HG02970 (cell line): ENCODE data around the gene ADAMTS2.

Experiments used
- ATAC-seq: cut with Tn5 transposase; IDR thresholded peaks from one replicate; pipeline ENCODE4 v1.9.1; 2021; ENCODE audit warnings: mild to moderate bottlenecking, moderate library complexity, moderate number of reproducible peaks; ENCODE audit not compliant: unreplicated experiment, low FRiP score

The ADAMTS2 gene

DNA sequence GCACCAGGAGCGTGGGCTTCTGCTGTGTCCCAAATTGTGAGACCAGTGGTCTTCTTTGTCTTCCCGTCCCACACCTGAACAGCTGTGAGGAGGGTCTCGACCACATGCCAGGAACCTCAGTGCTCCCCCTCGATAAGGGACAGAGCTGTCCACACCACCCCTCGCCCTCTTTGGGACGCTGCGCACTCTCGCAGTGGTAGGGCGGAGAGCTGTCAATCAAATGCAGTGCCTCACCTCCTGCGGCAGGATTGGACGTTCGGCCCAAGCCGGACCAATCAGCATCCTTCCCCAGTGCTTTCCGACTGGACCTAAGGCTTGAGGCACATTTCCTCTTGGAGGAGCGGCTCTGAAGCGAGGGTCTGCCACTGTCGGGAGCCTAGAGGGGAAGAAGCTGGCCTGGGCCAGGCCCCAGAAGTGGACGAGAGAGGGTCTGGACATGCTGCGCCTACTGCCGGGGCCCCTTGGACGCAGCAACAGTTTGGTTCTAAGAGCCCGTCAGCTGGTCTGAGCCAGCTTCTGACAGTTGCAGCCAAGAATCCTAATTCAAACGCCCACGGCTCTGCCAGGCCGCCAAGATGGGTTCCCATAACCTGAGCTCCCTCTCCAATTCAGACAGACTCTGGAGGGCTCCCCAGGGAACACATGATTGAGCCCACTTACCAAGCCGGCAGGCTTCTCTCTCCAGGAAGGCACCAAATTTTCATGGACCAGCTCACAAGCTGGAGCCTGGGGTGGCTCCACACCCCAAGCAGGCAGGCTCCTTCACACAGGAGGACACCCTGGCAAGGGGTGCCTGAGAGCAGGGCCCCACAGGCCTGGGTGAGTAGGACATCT, 28.1 kb upstream of the ADAMTS2 start:
- ATAC-seq, result no peak

DNA sequence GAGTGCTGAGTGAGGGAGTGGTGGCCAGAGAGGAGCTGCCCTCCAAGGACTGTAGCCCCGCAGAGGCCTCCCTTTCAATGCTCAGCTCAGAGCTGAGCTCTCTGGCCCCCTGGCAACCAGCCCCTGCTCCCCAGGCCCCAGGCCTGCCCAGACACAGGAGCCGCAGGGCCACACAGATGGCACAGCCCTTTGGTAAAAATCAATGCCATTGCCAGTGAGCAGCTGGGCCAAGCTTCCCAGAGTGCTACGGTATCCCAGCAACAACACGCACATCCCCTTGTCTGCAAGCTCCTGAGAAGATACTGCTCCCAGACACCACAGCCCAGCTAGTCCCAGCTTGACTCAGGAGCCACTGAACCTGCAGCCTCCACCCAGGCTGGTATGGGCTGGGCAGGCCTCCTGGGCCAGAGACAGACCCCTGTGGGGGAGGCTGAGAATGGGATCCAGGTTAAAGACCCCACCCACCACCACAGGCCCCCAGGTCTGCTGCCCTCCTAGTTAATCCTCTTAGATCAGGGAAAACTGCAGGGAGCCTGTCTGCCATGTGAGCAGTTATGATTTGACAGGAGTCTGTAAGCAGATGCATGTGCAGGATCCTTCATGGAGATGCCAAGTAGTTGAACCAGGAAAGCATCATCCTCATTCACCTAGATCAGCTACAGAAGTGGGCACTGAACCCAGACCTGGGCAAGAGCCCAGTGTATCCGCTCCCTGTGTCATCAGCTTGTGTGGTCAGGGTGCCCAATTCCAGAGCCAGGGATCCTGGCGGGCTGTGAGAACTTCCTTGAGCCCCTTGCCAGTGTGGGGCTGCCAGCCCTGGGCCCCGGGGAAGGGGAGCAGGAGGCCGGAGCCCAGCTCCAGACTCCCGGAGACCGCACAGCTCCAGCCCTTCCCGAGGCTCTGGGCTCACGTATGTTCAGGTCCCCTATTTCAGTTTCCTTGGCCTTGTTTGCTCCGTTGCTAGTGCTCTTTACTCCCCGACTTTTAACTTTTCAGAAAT, 26.7 kb upstream of the ADAMTS2 start:
- ATAC-seq, result no peak

DNA sequence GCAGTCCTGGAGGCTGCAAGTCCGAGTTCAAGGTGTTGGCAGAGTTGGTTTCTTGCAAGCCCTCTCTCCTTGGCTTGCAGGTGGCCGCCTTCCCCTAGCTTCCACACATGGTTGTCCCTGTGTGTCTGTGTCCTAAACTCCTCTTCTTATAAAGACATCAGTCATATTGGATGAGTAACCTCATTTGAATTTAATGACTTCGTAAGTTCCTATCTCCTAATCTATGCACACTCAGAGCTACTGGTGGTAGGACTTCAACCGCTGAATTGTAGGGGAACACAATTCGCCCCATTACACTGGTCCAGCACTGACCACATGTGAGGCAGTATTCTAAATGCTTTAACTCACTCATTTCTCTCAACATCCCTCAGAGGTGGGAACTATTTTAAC, 25.9 kb upstream of the ADAMTS2 start:
- no peak for ATAC-seq

DNA sequence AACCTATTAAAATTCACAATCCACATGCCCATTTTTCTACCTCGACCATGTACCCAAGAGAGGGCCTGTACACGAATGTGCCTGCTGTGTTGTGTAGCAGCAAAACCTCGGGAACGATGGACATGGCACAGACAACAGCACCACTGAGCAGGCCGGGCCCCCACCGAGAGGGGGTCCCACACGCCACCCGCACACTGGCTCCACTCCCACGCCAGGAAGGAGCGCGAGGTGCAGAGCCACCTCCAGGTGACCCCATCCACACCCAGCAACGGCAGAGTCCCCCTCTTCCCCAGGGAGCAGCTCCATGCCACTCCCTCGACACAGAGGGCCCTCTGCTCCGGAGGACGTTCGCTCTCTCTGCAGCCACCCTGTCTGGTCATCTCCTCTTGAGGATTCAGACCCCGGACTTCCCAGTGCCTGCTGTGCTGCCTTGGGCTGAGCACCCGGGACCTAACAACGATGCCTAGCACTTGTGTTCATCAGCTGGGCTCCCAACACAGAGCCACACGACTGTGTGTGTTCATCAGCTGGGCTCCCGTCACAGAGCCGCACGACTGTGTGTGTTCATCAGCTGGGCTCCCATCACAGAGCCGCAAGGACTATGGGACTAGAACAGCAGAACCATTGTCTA, 25.3 kb upstream of the ADAMTS2 start:
- no peak for ATAC-seq

DNA sequence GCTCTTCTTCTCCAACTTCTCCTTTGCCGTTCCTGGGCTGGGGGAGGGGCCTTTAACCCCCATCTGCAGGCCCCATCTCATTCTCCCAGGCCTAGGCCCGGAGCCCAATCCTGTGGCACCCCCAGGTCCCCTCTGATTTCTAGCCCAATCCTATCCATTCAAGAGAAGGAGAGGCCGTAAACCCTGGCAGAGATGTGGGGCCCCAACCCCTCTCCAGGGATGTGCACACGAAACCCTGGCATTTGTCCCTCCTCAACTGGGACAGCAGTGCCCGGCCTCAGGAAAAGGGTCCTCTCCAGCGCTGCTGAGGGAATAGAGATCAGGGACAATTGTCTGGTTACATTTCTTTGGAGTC, 24.2 kb upstream of the ADAMTS2 start:
- ATAC-seq, result no peak

DNA sequence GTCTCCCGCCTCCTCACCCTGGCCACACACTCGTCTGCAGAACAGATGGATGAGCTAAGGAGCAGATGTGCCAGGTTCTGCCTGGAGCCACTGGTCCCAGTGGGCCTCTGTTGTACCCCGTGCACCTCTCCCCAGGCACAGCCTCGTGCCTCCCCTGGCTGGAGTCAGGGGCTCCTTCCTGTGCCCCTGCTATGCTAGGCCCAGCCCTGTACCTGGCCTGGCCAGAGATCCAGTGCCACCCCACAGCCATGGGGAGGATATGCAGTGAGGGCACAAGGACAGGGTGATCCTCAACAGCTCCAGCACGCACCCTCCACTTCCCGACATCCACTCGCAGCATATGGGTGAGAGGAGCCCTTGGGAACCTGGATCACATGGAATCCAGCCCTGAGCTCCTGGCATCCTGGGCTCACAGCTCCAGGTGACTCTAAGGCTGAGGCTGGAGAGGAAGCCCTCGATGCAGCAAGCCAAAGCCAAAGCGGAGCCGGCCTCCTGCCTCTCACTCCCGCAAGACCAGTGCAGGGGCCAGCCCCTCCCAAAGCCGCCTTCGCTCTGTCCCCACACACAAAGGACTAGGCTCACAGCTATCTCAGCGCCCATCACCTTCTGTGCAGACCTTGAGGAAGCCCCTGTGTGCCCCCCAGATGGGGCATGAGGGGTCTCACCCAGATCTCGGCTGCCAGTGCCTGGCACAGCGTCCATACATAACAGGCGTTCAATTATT, 23.7 kb upstream of the ADAMTS2 start:
- ATAC-seq, result no peak

DNA sequence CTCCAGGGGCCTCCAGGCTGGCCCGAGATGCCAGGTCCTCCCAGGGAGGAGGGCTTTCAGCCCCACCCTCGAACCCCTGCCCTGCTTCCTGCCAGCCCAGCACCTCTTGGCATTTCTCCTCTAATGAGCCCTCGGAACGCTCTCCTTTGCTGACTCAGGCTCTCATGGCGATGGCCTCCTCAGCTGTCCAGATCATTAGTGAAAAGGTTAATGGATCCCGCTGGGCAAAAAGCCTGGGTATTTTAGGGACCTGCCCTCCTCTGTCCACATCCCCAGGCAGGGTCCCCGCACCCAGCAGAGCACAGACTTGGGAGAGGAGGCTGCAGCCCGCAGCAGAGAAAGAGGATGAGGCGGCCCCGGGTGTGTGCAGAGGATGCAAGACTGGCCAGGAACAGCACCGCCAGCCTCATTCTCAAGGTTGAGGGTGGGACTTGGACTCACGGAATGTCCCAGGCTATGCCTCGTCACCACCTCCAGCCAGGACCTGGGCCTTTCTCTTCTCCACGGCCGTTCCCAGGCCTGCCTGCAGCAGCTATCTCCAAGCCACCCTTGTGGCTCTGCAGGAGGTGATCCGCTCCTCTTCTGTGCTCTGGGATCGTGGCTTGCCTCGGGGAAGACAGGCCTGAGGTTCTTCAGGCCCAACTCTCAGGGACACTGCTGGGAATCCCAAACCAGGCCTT, 23.0 kb upstream of the ADAMTS2 start:
- no peak for ATAC-seq

DNA sequence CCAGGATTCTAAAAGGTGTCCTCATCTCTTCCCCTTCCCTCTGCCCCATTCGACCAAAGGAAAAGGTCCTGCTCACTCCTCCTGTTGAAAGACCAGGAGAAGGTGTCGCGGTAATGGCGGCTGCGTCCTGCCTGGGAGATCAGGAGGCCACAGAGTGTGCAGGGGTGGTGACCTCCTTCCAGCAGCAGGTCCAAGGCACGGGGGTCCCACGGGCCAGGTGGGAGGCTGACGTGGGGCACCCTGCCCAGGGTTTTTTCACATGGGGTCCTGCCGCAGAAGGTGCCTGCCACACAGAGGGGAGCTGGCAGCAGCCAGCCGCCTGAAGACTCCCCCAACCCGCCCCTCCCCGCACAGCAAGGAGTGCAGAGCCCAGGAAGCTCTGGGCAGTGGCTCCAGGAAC, 22.2 kb upstream of the ADAMTS2 start:
- ATAC-seq, result no peak

DNA sequence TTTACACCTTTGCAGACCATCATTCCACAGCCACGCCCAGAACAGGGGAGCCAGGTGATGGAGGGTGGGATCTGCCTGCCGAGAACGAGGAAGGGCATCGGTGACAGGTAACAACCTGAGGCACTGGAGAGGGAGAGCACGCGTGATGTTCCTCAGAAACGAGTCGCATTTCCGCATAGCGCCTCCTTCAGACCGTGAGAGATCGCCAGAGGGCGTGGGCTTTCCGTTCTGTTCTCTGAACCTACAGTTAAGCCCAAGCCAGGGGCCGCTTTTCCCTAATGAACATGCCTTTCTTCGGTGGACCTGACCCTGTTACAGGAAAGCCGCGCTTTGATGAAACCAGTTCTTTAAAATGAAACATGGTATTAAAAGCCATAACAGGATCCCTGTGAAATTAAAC, 17.1 kb upstream of the ADAMTS2 start:
- no peak for ATAC-seq

DNA sequence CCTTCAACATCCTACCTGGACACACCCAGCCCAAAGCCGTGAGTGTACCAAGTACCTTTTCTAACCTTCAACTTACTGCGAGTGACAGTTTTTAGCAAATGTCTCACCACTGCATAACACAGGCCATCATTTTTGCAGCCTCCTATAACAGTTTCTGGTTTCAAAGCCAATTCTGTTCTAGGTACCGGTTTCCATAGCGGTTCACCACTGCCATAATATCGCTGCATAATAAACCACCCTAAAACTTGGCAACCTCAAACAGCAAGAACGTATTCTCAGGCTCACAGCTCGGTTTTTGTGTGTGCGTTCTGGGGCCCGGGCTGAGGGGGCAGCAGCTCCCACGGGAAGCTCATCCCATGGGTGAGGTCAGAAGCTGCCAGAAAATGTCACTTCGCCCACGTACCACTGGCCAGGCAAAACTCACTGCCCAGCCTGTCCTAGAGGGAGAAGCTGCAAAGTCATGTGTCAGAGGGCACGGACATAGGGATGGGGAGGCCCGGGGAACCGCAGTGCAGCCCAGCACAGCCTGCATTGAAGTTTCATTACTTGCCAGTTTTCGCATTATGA, 15.9 kb upstream of the ADAMTS2 start:
- ATAC-seq, result no peak

DNA sequence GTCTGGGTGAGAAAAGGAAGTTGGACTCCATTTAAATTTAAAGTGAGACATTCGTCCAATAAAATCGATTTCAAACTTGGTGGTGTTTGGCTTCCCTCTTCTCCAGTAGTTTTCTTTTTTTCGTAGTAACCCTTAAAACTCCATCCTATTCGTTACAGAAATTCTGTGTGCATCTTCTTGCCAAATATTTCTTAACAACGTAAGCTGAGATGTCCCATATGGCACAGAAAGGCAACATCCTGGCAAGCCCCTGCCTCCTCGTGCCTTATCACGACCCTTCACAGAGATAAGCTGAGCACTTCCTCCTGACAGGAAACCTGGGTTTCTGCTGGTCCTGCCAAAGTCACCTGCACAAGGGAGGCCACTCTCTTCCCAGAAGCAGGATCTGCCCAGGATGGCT, 11.8 kb upstream of the ADAMTS2 start:
- ATAC-seq, result no peak

DNA sequence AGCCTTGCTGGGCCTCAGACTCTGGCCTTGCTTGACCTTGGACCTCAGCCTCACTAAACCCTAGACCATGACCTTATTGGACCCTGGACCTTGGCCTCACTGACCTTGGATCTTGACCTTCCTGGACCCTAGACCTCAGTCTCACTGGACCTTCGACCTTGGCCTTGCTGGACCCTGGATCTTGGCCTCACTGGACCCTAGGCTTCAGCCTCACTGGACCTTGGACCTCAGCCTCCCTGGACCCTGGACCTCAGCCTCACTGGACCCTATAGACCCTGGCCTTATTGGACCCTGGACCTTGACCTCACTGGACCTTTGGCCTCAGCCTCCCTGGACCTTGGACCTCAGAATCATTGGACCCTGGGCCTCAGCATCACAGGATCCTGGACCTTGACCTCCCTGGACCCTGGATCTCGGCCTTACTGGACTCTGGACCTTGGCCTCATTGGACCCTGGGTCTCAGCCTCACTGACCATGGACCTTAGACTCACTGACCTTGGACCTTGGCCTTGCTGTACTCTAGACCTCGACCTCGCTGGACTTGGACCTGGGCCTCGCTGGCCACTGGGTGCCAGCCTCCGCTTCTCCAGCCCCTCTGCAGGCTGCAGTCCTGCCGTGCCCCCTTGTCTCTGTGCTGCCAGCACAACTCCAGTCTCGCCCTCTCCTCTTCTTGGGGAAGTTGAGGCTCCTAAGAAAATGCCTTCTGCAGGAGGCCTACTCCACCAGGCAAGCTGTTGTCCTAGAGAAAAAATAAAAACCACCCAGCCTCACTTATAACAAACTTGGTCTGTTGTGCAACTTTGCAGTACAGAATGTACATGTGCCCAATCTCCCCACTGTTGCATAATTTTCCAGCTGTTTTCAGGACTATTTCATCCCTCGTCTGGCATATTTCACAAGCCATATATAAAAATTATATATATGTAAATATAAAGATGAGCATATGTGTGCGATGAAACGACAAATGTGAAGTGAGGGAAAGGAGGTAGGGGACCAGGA, 11.0 kb upstream of the ADAMTS2 start:
- ATAC-seq, result no peak

DNA sequence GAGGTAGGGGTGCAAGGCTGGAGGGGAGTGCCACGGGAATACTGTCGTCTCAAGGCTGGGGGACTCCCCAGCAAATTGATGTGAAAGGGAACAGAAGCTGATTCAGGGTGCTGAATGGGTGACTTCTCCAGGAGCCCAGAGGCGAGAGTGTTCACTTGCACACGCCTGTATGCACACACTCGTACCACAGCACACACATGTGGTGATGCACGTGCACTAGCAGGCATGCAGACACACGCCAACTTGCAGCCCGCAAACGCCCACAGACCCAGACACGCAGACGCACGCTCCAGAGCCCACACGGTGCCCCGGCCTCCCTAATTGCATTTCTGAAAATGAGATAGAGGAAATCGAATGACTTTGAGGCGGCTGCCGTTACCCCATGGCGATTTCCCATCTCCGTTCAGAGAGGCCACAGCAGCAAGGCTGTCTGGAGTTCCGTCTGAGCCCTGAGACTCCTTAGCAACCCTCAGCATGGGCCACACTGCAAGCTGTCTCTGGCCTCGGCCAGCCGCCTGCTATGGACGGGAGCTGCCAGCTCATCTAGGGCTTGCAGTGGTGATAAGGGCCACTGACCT, 9.1 kb upstream of the ADAMTS2 start:
- no peak for ATAC-seq

DNA sequence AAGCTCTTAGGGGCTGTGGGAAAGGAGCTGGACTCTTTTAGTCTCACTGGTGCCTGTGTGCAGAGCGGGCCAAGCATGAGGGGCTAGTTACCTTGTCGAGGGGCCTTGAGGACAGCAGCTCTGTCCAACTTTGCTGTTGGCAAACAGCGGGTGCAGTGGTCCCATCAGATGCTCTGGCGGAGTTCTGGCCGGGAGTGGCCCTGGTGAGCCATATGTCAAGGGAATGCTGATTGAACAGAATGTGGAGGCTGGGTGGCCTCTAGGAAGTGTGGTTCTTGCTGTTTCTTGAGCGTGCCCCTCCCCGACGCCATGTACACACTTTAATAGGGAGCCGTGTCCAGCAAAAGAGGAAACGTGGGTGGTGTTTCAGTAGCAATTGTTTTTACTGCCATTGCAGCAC, 3.6 kb upstream of the ADAMTS2 start:
- ATAC-seq, result no peak

DNA sequence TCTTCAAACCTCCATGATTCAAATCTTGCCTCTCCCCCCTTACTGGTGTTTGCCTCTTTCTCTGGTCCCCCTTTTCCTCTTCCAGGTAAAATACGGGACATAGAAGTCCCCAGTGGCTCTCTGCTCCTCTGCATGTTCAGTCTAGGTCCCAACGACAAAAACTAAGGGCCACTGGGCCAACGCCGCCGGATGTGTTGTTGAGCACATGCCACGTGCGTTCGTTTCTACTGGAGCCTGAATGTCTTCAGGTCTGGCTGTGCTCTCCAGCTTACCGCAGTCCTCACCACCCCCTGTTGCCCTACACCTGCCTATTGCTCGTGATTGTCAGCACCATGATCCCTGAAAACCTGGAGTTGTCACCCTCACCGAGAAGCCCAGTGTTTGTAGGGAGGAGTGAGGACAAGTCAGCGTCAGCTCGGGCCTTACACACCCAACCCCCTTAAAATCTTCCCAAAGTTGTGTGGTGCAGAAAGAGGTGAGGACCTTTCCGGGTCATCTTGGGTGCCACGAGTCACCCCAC, 2.8 kb upstream of the ADAMTS2 start:
- no peak for ATAC-seq

DNA sequence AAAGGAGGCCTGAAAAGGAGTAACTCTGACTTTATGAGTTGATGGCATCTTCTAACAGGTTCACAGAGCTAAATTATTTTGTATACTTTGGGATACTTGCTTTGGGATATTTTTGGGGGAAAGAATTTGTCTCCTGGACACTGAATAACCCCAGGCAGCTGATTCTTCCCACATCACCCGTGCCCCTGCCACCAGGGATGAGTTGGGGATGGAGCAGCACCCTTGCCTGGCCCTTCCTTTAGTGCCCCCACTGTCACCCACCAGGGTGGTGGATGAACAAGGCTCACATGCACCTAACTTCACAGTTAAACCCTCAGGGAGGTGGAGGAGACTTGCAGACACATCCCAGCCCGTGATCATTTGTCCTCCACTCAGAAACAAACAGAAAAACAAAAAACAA, 2.3 kb upstream of the ADAMTS2 start:
- no peak for ATAC-seq

DNA sequence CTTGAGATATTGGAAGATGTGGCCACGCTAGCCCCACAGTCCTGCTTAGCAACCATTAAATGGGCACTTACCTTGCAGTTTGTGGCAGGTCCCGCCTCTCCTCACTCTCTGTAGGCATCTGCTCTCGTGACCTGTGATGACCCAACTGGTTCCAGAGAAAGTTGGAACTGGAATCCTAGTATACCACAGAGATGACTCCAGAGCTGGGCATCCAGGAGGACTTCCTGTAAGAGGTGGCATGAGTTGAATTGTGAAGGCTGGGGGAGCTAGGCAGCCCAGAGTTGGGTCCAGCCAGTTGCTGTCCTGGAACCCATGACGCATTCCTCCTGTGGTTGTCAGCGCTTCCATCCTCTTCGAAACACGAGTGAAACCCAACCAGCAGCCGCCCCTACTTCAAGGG, 1.6 kb upstream of the ADAMTS2 start:
- no peak for ATAC-seq

DNA sequence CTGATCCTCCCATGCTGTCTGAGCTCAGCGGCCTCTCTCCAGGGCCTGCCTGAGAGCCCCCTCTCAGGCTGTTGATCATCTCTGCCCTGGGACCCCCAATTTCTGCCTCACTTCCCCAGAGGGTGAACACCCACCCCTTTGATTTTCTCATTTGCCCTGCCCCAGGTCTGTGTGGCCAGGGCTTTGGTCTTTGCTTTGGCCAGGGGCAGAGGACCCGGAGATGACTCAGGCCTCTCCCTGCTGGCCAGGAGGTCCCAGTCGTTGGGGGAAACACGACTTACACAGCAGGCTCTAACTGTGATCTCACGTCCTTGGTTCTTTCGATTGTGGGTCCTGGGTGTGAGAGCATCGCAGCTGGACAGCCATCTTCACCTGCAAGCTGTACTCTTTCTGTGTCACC, 1.1 kb upstream of the ADAMTS2 start:
- ATAC-seq, result no peak
